MM.1S (cell line): Measurements from ENCODE around the gene SRRM3.
"Not testable (repeated sequence)": the region's sequence is repeated elsewhere in the genome, so short reads cannot be mapped to it uniquely, and the experiment has no call there.

ENCODE experiments used
- EZH2 ChIP-seq: fragments of 300-600 bp; sonication (generic); optimal IDR thresholded peaks from 2 replicates; pipeline ENCODE3; 2017; ENCODE audit warnings: low read depth, mild to moderate bottlenecking, antibody characterized with exemption, low read length, mixed read lengths
- TF ChIP-seq, protein P1 (sequence below): fragments of 300-600 bp; sonication (generic); IDR thresholded peaks from 2 replicates; pipeline ENCODE4 v1.5.1; 2016; ENCODE audit warnings: antibody characterized with exemption, low read length, mixed read lengths

DNA sequence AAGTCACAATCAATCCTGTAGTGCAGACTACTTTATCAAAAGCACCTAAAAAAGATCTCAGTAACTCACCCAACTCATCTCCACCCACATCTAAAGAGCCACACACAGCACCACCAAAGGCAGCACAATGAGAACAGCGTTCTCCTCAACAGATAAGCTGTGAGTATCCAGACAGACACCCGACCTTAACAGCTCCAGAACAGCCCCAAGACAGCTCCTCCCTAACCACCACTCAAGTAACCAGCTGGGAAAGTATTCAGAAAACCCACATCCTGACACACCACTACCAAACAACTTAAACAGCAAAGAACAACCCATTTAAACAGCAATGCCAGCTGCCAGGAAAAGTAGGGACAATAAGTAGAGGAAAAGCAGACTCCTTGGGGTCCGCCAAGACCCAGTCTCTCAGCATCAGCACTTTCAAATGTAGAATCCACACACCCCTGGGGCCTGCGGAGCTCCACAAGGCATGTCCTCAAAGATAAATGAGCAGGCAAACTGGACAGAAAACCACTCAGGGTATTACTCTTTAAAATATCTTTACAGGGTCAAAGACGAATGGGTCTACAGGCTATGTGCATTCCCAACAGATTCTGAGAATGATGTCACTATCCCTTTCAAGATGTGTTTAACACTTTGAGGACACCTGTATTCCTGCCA is 48.0 kb upstream of the SRRM3 start:
- TF ChIP-seq EZH2 = not testable (repeated sequence)
- TF ChIP-seq, protein P1, sequence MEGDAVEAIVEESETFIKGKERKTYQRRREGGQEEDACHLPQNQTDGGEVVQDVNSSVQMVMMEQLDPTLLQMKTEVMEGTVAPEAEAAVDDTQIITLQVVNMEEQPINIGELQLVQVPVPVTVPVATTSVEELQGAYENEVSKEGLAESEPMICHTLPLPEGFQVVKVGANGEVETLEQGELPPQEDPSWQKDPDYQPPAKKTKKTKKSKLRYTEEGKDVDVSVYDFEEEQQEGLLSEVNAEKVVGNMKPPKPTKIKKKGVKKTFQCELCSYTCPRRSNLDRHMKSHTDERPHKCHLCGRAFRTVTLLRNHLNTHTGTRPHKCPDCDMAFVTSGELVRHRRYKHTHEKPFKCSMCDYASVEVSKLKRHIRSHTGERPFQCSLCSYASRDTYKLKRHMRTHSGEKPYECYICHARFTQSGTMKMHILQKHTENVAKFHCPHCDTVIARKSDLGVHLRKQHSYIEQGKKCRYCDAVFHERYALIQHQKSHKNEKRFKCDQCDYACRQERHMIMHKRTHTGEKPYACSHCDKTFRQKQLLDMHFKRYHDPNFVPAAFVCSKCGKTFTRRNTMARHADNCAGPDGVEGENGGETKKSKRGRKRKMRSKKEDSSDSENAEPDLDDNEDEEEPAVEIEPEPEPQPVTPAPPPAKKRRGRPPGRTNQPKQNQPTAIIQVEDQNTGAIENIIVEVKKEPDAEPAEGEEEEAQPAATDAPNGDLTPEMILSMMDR = not testable (repeated sequence)
